Measurements from ENCODE around the gene FGGY.

FGGY gene

GRCh38 chr1:59384443-59384842 lies 87.5 kb downstream of the FGGY start:
- no peak for DNase-seq (ENCODE audit: low read depth)

GRCh38 chr1:59388191-59388590 lies 91.3 kb downstream of the FGGY start:
- DNase-seq (ENCODE audit: low read depth), result no peak

- no peak for DNase-seq (ENCODE audit: low read depth)
Measured at GRCh38 chr1:59389847-59390246, 93.0 kb downstream of the FGGY start.

GRCh38 chr1:59390307-59390706 lies 93.4 kb downstream of the FGGY start:
- DNase-seq (ENCODE audit: low read depth), result no peak

- no peak for DNase-seq (ENCODE audit: low read depth)
Measured at GRCh38 chr1:59391212-59392179, 94.6 kb downstream of the FGGY start.

GRCh38 chr1:59393211-59394180 lies 96.6 kb downstream of the FGGY start:
- no peak for DNase-seq (ENCODE audit: low read depth)

- no peak for DNase-seq (ENCODE audit: low read depth)
Measured at GRCh38 chr1:59394706-59395425, 98.0 kb downstream of the FGGY start.

GRCh38 chr1:59396387-59396786 lies 99.5 kb downstream of the FGGY start:
- no peak for DNase-seq (ENCODE audit: low read depth)

- DNase-seq (ENCODE audit: low read depth), result no peak
Measured at GRCh38 chr1:59397139-59397858, 100.4 kb downstream of the FGGY start.

GRCh38 chr1:59399642-59400041 lies 102.7 kb downstream of the FGGY start:
- DNase-seq (ENCODE audit: low read depth), result no peak

GRCh38 chr1:59401581-59401980 lies 104.7 kb downstream of the FGGY start:
- DNase-seq (ENCODE audit: low read depth), result no peak

GRCh38 chr1:59404796-59405195 lies 107.9 kb downstream of the FGGY start:
- no peak for DNase-seq (ENCODE audit: low read depth)

- DNase-seq (ENCODE audit: low read depth), result no peak
Measured at GRCh38 chr1:59406437-59407164, 109.7 kb downstream of the FGGY start.

- DNase-seq (ENCODE audit: low read depth), result no peak
Measured at GRCh38 chr1:59408608-59409240, 111.8 kb downstream of the FGGY start.

- DNase-seq (ENCODE audit: low read depth), result no peak
Measured at GRCh38 chr1:59409549-59409948, 112.7 kb downstream of the FGGY start.

- DNase-seq (ENCODE audit: low read depth), result no peak
Measured at GRCh38 chr1:59409986-59410385, 113.1 kb downstream of the FGGY start.

- no peak for DNase-seq (ENCODE audit: low read depth)
Measured at GRCh38 chr1:59410457-59410856, 113.6 kb downstream of the FGGY start.

- DNase-seq (ENCODE audit: low read depth), result no peak
Measured at GRCh38 chr1:59411147-59411546, 114.3 kb downstream of the FGGY start.

GRCh38 chr1:59412718-59413326 lies 115.9 kb downstream of the FGGY start:
- DNase-seq (ENCODE audit: low read depth), result no peak

- DNase-seq (ENCODE audit: low read depth), result no peak
Measured at GRCh38 chr1:59413327-59413720, 116.4 kb downstream of the FGGY start.

All from stimulated activated CD8-positive, alpha-beta memory T cell treated with anti-CD3 and anti-CD28 coated beads, Interleukin-12 subunit alpha, Interleukin-12 subunit beta, amount 100 ng/mL, for 4 hours (primary cell).